Measurements from ENCODE around the gene TSEN15. TPM values are rescaled to one million over a fixed set of nuclear protein-coding genes. Genes with fewer than 3 reads are reported as not detected.

The TSEN15 gene
- total RNA-seq, 1 donor from 2014 or later: 32.9 TPM

DNA sequence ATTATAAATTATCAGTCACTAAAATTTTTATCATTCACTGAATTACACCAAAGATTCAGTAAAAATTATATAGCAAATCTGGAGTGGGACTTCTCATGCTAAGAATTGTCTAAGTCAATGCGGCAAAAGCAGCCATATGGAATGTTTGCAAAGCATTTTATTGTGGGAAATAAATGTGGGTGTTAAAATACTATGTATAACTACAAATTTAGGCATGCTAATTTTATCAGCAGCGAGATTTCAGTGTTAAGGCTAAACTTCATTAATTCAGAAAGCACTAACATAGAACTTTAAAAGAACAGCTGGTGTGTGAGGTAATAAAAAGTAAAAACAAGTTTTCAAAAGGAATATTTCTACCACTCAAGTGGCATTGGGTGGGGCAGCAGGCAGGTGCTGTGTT is 35.4 kb upstream of the TSEN15 start:
- TF ChIP-seq CTCF (conservative IDR thresholded peaks at IDR 0.05; ENCODE audit: low read depth, low read length): no peak
- no peak for DNase-seq (ENCODE audit: low read depth)
- no peak overlapping the region for H3K4me3 ChIP-seq (ENCODE audit: low read depth, low read length)

DNA sequence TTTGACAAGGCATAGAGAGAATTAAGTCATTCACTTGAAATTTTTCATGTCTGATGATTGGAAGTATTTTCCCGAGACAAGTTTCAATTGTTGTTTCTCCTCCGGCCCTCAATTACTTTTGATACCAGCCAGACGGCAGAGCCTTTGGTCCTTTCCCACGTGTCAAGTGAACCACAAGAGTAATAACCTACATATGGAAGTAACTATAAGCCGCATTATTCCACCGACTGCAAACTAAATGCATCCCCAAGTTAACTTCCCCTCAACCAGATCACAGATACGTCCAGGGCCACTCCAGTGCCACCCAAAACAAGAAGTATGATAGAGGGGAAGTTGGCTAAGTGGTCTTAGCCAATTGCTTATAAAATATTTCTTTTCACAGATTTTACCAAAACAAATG is 34.2 kb upstream of the TSEN15 start:
- no peak for TF ChIP-seq CTCF (conservative IDR thresholded peaks at IDR 0.05; ENCODE audit: low read depth, low read length)
- no peak overlapping the region for H3K4me3 ChIP-seq (ENCODE audit: low read depth, low read length)
- no peak for DNase-seq (ENCODE audit: low read depth)

DNA sequence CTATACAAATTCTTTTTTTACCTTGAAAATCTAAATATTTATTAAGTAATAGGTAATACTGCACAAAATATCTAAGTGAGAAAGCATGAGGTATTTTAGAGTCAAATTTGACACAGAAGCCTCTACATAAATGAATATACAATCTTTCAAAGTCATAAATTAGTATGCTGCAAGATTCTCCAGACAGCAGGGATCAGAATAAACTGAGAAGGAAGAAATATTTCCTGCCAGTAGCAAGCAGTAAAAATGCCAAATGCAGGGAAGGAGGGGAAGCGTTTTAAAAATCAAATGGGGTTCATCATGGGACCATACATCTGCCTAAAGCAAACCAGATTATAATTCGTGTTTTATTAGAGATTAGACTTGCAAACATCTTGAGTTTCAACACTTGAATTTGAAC is 32.9 kb upstream of the TSEN15 start:
- H3K4me3 ChIP-seq (ENCODE audit: low read depth, low read length): no peak overlapping the region
- DNase-seq (ENCODE audit: low read depth): no peak
- TF ChIP-seq CTCF (conservative IDR thresholded peaks at IDR 0.05; ENCODE audit: low read depth, low read length): no peak

GRCh38 chr1:184019069-184019468 is 32.5 kb upstream of the TSEN15 start:
- DNase-seq (ENCODE audit: low read depth): no peak
- no peak for TF ChIP-seq CTCF (conservative IDR thresholded peaks at IDR 0.05; ENCODE audit: low read depth, low read length)
- no peak overlapping the region for H3K4me3 ChIP-seq (ENCODE audit: low read depth, low read length)

DNA sequence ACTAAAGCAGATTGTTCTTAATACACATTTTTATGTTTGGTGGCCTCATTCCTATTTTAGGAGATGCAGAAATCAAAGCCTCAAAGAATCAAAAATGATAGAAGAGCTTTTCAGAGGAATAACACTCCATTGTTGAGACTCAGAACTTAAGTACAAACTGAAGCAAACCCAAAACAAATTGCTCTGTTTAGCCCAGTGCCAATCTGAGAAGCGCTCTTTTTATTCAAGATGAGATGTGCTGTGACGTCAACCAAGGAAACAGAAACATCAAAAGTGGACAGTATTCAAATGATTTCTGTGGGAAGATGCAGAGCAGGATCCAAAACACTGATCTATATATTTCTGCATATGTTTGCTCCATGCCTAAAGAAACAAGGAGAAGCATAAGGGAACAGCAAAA is 32.0 kb upstream of the TSEN15 start:
- DNase-seq (ENCODE audit: low read depth): no peak
- no peak for TF ChIP-seq CTCF (conservative IDR thresholded peaks at IDR 0.05; ENCODE audit: low read depth, low read length)

DNA sequence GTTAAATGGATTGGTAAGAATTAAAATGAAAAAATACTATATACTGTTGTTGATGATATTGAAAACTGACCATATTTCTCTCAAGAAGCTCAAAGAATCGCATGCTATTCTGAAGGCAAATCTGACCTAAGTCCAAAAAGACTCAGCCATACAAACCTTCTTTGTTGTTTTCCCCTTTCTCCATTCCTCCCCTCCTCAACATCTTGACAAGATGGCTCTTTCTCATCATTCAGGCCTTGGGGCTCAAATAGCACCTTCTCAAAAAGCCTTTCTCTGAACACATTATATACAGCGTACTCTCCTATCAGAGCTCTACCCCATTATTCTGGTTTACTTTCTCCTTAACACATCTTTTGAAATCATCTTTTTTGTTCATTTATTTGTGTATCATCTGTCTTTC is 31.2 kb upstream of the TSEN15 start:
- no peak overlapping the region for H3K4me3 ChIP-seq (ENCODE audit: low read depth, low read length)
- TF ChIP-seq CTCF (conservative IDR thresholded peaks at IDR 0.05; ENCODE audit: low read depth, low read length): no peak
- DNase-seq (ENCODE audit: low read depth): no peak

More for the DNA sequence above, 32.0 kb upstream of the TSEN15 start:
- H3K4me3 ChIP-seq (ENCODE audit: low read depth, low read length): no peak overlapping the region

DNA sequence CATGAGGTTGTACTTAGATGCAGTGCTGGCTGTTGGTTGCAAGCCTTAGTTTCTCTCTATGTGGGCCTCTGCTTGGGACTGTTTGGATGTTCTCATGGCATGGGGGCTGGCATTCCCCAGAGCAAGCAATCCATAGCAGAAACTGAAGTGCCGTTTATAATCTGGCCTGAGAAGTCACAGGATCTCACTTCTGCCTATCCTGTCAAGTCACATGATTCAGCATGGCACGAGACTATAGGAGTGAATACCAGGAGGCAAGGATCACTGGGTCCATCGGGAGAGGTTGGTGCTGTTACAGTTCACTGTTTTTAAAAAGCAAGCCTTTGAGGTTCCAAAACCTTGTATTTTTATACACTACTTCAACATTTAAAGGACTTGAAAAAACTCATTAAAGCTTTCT is 30.7 kb upstream of the TSEN15 start:
- no peak overlapping the region for H3K4me3 ChIP-seq (ENCODE audit: low read depth, low read length)
- no peak for DNase-seq (ENCODE audit: low read depth)
- TF ChIP-seq CTCF (conservative IDR thresholded peaks at IDR 0.05; ENCODE audit: low read depth, low read length): no peak
